GM12878 (cell line): ENCODE data around the gene TIAM1. TPM values are rescaled to one million over a fixed set of nuclear protein-coding genes. Genes with fewer than 3 reads are reported as not detected.
A peak's percentile ranks its signal among the peaks of the same experiment; 100 is the strongest.

Experiments used
- ASH2L ChIP-seq: fragments of 300-600, 200-600 bp; sonication (generic); IDR thresholded peaks from 2 replicates; pipeline ENCODE4 v1.6.1; 2017; ENCODE audit warnings: low read depth, mild to moderate bottlenecking, borderline replicate concordance
- FOXK2 ChIP-seq: fragments of 450-650 bp; IDR thresholded peaks from 2 replicates; pipeline ENCODE4 v1.6.1; 2017; ENCODE audit warnings: mild to moderate bottlenecking, moderate library complexity
- FOXM1 ChIP-seq: IDR thresholded peaks from 2 replicates; pipeline ENCODE4 v1.6.1; 2012; ENCODE audit warnings: low read depth, mild to moderate bottlenecking, inconsistent platforms, low read length, moderate library complexity
- HDGF ChIP-seq: fragments of 450-650 bp; IDR thresholded peaks from 2 replicates; pipeline ENCODE4 v1.6.1; 2016; ENCODE audit warnings: antibody characterized with exemption
- MEF2A ChIP-seq: IDR thresholded peaks from 2 replicates; pipeline ENCODE4 v1.6.1; 2011; ENCODE audit warnings: low read depth, mild to moderate bottlenecking, low read length, moderate library complexity; ENCODE audit not compliant: insufficient read depth
- MEF2B ChIP-seq: fragments of 450-650 bp; IDR thresholded peaks from 2 replicates; pipeline ENCODE4 v1.6.1; 2018; ENCODE audit warnings: mild to moderate bottlenecking, moderate library complexity; ENCODE audit not compliant: partially characterized antibody, poor library complexity, severe bottlenecking
- NFYA ChIP-seq: IDR thresholded peaks from 2 replicates; pipeline ENCODE4 v1.6.1; 2011; ENCODE audit warnings: low read depth, mild to moderate bottlenecking, low read length, improper control_type of control experiment, borderline replicate concordance
- NRF1 ChIP-seq: conservative IDR thresholded peaks from 2 replicates; pipeline ENCODE4 v1.6.1; 2011; ENCODE audit warnings: mild to moderate bottlenecking, low read depth, low read length, improper control_type of control experiment
- PAX5 ChIP-seq: IDR thresholded peaks from 2 replicates; pipeline ENCODE4 v1.6.1; 2011; ENCODE audit warnings: low read depth, low read length, borderline replicate concordance
- RCOR1 ChIP-seq: conservative IDR thresholded peaks from 2 replicates; pipeline ENCODE4 v1.6.1; 2012; ENCODE audit warnings: low read depth, low read length, improper control_type of control experiment
- SIX5 ChIP-seq: IDR thresholded peaks from 2 replicates; pipeline ENCODE4 v1.6.1; 2011; ENCODE audit warnings: mild to moderate bottlenecking, low read depth, low read length, moderate library complexity; ENCODE audit not compliant: severe bottlenecking
- SMAD1 ChIP-seq: fragments of 450-650 bp; IDR thresholded peaks from 2 replicates; pipeline ENCODE4 v1.6.1; 2018; ENCODE audit warnings: mild to moderate bottlenecking, low read depth; ENCODE audit not compliant: partially characterized antibody
- SMARCA5 ChIP-seq: fragments of 450-650 bp; IDR thresholded peaks from 2 replicates; pipeline ENCODE4 v1.6.1; 2017; ENCODE audit warnings: mild to moderate bottlenecking
- SREBF2 ChIP-seq: IDR thresholded peaks from 2 replicates; pipeline ENCODE4 v1.6.1; 2012; ENCODE audit warnings: mild to moderate bottlenecking, low read length
- TCF12 ChIP-seq: IDR thresholded peaks from 2 replicates; pipeline ENCODE4 v1.6.1; 2011; ENCODE audit warnings: low read depth, mild to moderate bottlenecking, low read length
- ZNF217 ChIP-seq: fragments of 450-650 bp; IDR thresholded peaks from 2 replicates; pipeline ENCODE4 v1.6.1; 2017; ENCODE audit warnings: antibody characterized with exemption, mild to moderate bottlenecking
- polyA plus RNA-seq, 11 experiments: library from polyadenylated mRNA; depleted of rRNA in 4 of 11; unstranded in 6 of 11; stranded (reverse) in 5 of 11; fragments of >200 nt; fragmentation: Nextera tagmentation in 4 of 11; fragmentation: Illumina TruSeq in 1 of 11; extraction: Ambion mirVana in 4 of 11; extraction: Trizol in 1 of 11; gene quantifications; 1 replicate in 1 of 11; 2 replicates in 10 of 11; pipeline versions ENCODE4 v1.2.1 to v1.2.3, GENCODE V29; 2011 to 2016; ENCODE audit warnings: inconsistent platforms in 2 of 11, missing spikeins in 2 of 11, low read depth in 1 of 11
- total RNA-seq, 4 experiments: library from RNA; depleted of rRNA in 3 of 4; stranded (reverse); fragments of >200 nt in 3 of 4; fragmentation: Illumina TruSeq in 1 of 4; extraction: Trizol in 1 of 4; gene quantifications; 2 replicates each; pipeline versions ENCODE4 v1.2.1 to v1.2.3, GENCODE V29; 2013 to 2021
- TF ChIP-seq, protein P1 (sequence below): fragments of 450-650 bp; formaldehyde crosslinking; IDR thresholded peaks from 2 replicates; pipeline ENCODE4 v1.5.0; 2022; ENCODE audit warnings: mild to moderate bottlenecking, missing genetic modification characterization
- TF ChIP-seq, protein P2 (sequence below): IDR thresholded peaks from 2 replicates; pipeline ENCODE4 v1.6.1; 2011; ENCODE audit warnings: low read depth, low read length, improper control_type of control experiment, borderline replicate concordance
- TF ChIP-seq, protein P3 (sequence below): IDR thresholded peaks from 2 replicates; pipeline ENCODE4 v1.6.1; 2011; ENCODE audit warnings: low read depth, mild to moderate bottlenecking, low read length, moderate library complexity, borderline replicate concordance; ENCODE audit errors: extremely low read depth
- TF ChIP-seq, protein P4 (sequence below): IDR thresholded peaks from 2 replicates; pipeline ENCODE4 v1.6.1; 2011; ENCODE audit warnings: borderline replicate concordance, low read depth, mild to moderate bottlenecking, moderate library complexity, mixed read lengths, low read length; ENCODE audit not compliant: insufficient read depth; ENCODE audit errors: extremely low read length
- TF ChIP-seq, protein P5 (sequence below): fragments of 450-650 bp; IDR thresholded peaks from 2 replicates; pipeline ENCODE4 v1.6.1; 2017; ENCODE audit warnings: low read depth, mild to moderate bottlenecking, moderate library complexity
- TF ChIP-seq, protein P6 (sequence below): fragments of 150-350 bp; IDR thresholded peaks from 2 replicates; pipeline ENCODE4 v1.6.1; 2014; ENCODE audit warnings: mild to moderate bottlenecking, low read depth, low read length

The TIAM1 gene
- total and polyA plus RNA-seq, 10 of the 15 experiments (the other 5 are each of a cell fraction or from before 2014, with no cell fraction given) = 0.31 to 35.9 (median 0.78) TPM

DNA sequence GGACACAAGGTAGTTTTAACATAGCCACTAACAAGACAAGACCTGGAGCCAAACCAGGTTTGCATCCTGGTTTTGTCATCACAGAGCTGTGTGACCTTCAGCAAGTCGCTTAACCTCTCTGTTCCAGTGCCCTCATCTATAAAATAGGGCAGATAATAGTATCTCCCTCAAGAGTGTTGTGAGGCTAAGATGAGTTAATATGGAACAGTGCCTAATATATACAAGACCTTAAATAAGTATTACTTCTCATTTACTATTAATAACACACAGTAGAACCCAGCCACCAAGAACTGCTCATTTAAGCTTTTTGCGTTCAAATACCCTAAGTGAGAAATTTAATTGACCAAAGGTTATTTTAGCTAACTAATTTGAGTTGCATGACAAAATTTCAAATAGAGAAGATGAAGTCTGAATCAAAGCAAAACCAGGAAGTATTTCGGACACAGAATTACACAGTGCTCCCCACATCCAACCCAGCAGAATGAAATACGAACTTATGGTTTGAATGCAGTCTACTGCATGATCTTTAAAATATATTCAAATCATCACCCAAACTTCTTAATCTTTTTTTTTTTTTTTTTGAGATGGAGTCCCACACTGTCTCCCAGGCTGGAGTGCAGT, 181.9 kb downstream of the TIAM1 start (continued):
- TF ChIP-seq, protein P1, sequence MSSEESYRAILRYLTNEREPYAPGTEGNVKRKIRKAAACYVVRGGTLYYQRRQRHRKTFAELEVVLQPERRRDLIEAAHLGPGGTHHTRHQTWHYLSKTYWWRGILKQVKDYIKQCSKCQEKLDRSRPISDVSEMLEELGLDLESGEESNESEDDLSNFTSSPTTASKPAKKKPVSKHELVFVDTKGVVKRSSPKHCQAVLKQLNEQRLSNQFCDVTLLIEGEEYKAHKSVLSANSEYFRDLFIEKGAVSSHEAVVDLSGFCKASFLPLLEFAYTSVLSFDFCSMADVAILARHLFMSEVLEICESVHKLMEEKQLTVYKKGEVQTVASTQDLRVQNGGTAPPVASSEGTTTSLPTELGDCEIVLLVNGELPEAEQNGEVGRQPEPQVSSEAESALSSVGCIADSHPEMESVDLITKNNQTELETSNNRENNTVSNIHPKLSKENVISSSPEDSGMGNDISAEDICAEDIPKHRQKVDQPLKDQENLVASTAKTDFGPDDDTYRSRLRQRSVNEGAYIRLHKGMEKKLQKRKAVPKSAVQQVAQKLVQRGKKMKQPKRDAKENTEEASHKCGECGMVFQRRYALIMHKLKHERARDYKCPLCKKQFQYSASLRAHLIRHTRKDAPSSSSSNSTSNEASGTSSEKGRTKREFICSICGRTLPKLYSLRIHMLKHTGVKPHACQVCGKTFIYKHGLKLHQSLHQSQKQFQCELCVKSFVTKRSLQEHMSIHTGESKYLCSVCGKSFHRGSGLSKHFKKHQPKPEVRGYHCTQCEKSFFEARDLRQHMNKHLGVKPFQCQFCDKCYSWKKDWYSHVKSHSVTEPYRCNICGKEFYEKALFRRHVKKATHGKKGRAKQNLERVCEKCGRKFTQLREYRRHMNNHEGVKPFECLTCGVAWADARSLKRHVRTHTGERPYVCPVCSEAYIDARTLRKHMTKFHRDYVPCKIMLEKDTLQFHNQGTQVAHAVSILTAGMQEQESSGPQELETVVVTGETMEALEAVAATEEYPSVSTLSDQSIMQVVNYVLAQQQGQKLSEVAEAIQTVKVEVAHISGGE (CRISPR knock-in tag) = no peak
- peak; percentile 88 for TF ChIP-seq MEF2B
- TF ChIP-seq ASH2L = no peak
- no peak for TF ChIP-seq HDGF
- no peak for TF ChIP-seq MEF2A
- TF ChIP-seq, protein P2, sequence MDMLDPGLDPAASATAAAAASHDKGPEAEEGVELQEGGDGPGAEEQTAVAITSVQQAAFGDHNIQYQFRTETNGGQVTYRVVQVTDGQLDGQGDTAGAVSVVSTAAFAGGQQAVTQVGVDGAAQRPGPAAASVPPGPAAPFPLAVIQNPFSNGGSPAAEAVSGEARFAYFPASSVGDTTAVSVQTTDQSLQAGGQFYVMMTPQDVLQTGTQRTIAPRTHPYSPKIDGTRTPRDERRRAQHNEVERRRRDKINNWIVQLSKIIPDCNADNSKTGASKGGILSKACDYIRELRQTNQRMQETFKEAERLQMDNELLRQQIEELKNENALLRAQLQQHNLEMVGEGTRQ = no peak
- TF ChIP-seq, protein P3, sequence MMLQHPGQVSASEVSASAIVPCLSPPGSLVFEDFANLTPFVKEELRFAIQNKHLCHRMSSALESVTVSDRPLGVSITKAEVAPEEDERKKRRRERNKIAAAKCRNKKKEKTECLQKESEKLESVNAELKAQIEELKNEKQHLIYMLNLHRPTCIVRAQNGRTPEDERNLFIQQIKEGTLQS = no peak
- TF ChIP-seq, protein P4, sequence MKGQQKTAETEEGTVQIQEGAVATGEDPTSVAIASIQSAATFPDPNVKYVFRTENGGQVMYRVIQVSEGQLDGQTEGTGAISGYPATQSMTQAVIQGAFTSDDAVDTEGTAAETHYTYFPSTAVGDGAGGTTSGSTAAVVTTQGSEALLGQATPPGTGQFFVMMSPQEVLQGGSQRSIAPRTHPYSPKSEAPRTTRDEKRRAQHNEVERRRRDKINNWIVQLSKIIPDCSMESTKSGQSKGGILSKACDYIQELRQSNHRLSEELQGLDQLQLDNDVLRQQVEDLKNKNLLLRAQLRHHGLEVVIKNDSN = no peak
- peak; percentile 98 for TF ChIP-seq ZNF217
- no peak for TF ChIP-seq NRF1
- TF ChIP-seq, protein P5, sequence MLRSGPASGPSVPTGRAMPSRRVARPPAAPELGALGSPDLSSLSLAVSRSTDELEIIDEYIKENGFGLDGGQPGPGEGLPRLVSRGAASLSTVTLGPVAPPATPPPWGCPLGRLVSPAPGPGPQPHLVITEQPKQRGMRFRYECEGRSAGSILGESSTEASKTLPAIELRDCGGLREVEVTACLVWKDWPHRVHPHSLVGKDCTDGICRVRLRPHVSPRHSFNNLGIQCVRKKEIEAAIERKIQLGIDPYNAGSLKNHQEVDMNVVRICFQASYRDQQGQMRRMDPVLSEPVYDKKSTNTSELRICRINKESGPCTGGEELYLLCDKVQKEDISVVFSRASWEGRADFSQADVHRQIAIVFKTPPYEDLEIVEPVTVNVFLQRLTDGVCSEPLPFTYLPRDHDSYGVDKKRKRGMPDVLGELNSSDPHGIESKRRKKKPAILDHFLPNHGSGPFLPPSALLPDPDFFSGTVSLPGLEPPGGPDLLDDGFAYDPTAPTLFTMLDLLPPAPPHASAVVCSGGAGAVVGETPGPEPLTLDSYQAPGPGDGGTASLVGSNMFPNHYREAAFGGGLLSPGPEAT = no peak
- TF ChIP-seq TCF12 = no peak
- no peak for TF ChIP-seq FOXM1
- no peak for TF ChIP-seq RCOR1
- no peak for TF ChIP-seq PAX5
- TF ChIP-seq SREBF2 = no peak
- TF ChIP-seq, protein P6, sequence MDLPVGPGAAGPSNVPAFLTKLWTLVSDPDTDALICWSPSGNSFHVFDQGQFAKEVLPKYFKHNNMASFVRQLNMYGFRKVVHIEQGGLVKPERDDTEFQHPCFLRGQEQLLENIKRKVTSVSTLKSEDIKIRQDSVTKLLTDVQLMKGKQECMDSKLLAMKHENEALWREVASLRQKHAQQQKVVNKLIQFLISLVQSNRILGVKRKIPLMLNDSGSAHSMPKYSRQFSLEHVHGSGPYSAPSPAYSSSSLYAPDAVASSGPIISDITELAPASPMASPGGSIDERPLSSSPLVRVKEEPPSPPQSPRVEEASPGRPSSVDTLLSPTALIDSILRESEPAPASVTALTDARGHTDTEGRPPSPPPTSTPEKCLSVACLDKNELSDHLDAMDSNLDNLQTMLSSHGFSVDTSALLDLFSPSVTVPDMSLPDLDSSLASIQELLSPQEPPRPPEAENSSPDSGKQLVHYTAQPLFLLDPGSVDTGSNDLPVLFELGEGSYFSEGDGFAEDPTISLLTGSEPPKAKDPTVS = no peak
- no peak for TF ChIP-seq SMAD1
- peak; percentile 100 for TF ChIP-seq SMARCA5
- TF ChIP-seq FOXK2 = no peak
- TF ChIP-seq NFYA = no peak
- TF ChIP-seq SIX5 = no peak
